ENCODE results near the gene ECI1. TPM values are rescaled to one million over a fixed set of nuclear protein-coding genes. Genes with fewer than 3 reads are reported as not detected.

The ECI1 gene
- total and polyA plus RNA-seq, 2 of the 4 experiments (the other 2 are of a cell fraction) = 20.3 to 30.1 TPM

DNA sequence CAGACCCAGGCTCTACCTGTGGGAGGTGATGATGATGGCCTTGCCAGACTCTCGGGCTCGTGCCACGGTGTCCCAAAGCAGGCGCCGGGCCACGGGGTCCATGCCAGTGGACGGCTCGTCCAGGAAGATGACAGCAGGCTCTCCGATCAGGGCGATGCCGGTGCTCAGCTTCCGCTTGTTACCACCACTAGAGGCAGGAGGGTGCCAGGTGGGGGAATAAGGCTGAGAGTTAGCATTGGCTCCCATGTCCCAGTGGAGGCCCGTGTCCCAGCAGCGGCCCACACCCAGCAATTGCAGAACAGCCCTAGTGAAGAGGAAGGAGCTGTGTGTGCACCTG lies 26.9 kb upstream of the ECI1 start:
- no peak for DNase-seq
- Histone ChIP-seq H3K4me3 (ENCODE audit: insufficient read depth, low read depth, low read length) (no peak overlapping the region), H2BK120ac (ENCODE audit: low read depth, low read length) (no peak overlapping the region), H3K4me2 (ENCODE audit: low read depth, low read length) (no peak overlapping the region), H3K27ac (ENCODE audit: insufficient read depth, low read length) (no peak overlapping the region), H3K18ac (ENCODE audit: low read depth, low read length) (no peak overlapping the region), H3K36me3 (ENCODE audit: control insufficient read depth, insufficient read depth, low read length) (peaks cover 1% of the 10 kb centered on the region; the same call in 1 of the 2 replicates), H3K9ac (ENCODE audit: low read depth, low read length) (no peak overlapping the region), H3K9me3 (ENCODE audit: control insufficient read depth, insufficient read depth, low read length) (no peaks in the 10 kb centered on the region), H2BK15ac (ENCODE audit: low read depth, low read length) (no peak overlapping the region), H2AK5ac (ENCODE audit: low read depth, low read length) (no peak overlapping the region), H2BK20ac (ENCODE audit: low read depth, low read length) (no peak overlapping the region), H4K91ac (ENCODE audit: insufficient read depth, low read depth, low read length) (no peak overlapping the region), H2AFZ (replicated peaks; ENCODE audit: low read length, poor library complexity) (peak overlapping the region; percentile 14), H3K79me1 (ENCODE audit: low read depth in 1 of 2, low read length in 2 of 2) (no peaks in the 10 kb centered on the region), H2AK9ac (replicated peaks; ENCODE audit: low read depth, low read length, poor library complexity) (no peak overlapping the region), H3K27me3 (ENCODE audit: control insufficient read depth, insufficient read depth, low read length) (peaks cover 35% of the 10 kb centered on the region), H3K14ac (replicated peaks; ENCODE audit: low read depth, low read length) (no peak overlapping the region), H4K20me1 (ENCODE audit: insufficient read depth, low read length) (0 out of 2 replicates have a peak, but pooled peaks cover under 1% of the 10 kb centered on the region), H2BK5ac (ENCODE audit: low read depth, low read length, poor library complexity, severe bottlenecking) (no peak overlapping the region), H3K23ac (ENCODE audit: low read depth, low read length) (no peak overlapping the region), H3K4ac (ENCODE audit: low read depth, low read length) (no peak overlapping the region), H3K4me1 (ENCODE audit: control insufficient read depth, insufficient read depth, low read length) (no peaks in the 10 kb centered on the region), H3K9me1 (ENCODE audit: insufficient read depth, low read length) (no peaks in the 10 kb centered on the region; the same call in 1 of the 2 replicates), H4K8ac (ENCODE audit: low read depth in 2 of 2, low read length in 2 of 2) (no peak overlapping the region), H3K56ac (ENCODE audit: extremely low read depth, insufficient read depth, low read length) (no peak overlapping the region), H4K5ac (ENCODE audit: low read depth, low read length) (no peak overlapping the region)
- no TSS peak for BruUV-seq (replicated peaks)
- TF ChIP-seq, protein P1, sequence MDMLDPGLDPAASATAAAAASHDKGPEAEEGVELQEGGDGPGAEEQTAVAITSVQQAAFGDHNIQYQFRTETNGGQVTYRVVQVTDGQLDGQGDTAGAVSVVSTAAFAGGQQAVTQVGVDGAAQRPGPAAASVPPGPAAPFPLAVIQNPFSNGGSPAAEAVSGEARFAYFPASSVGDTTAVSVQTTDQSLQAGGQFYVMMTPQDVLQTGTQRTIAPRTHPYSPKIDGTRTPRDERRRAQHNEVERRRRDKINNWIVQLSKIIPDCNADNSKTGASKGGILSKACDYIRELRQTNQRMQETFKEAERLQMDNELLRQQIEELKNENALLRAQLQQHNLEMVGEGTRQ (IDR thresholded peaks at IDR 0.05; ENCODE audit: low read depth, low read length) = no peak
- TF ChIP-seq NFE2L2 (IDR thresholded peaks at IDR 0.05; ENCODE audit: low read depth, low read length) (no peak), BHLHE40 (IDR thresholded peaks at IDR 0.05; ENCODE audit: low read depth, low read length) (no peak)
- intact Hi-C loops (cut with micrococcal nuclease) = no loop called here
- in situ Hi-C loops (cut with MboI; ENCODE audit: low sequenced_read_pairs) = loop anchor here (10.0 kb wide), 1 partner anchor 147 kb away; the partner anchor contains the start of gene CCNF
- ATAC-seq (ENCODE audit: low read depth) = no peak
- ChIA-PET CTCF (no interaction called here), POLR2A (ENCODE audit: unreplicated experiment) (no interaction called here)
- 83% methylated on average over 4 of the region's 14 CpGs; no CpG with 5 or more reads in 1 of the 2 experiments for WGBS, 2 experiments (ENCODE audit: extremely low coverage in 2 of 2, insufficient read length in 1 of 2)
- dilution Hi-C loops (cut with HindIII; ENCODE audit: low sequenced_read_pairs, unreplicated experiment) = no loop called here

Measured in IMR-90 (cell line).